ENCODE measurements around the gene LGR4.
"Not testable (repeated sequence)": the region's sequence is repeated elsewhere in the genome, so short reads cannot be mapped to it uniquely, and the experiment has no call there.

- not testable (repeated sequence) for TF ChIP-seq CTCF (conservative IDR thresholded peaks at IDR 0.05); EZH2 (IDR thresholded peaks at IDR 0.05; ENCODE audit: low read depth)
These were observed 145.5 kb downstream of the LGR4 start for GRCh38 chr11:27327064-27327463.

Data from PC-9 (cell line).